Measurements from ENCODE around the gene NRG2.

DNA sequence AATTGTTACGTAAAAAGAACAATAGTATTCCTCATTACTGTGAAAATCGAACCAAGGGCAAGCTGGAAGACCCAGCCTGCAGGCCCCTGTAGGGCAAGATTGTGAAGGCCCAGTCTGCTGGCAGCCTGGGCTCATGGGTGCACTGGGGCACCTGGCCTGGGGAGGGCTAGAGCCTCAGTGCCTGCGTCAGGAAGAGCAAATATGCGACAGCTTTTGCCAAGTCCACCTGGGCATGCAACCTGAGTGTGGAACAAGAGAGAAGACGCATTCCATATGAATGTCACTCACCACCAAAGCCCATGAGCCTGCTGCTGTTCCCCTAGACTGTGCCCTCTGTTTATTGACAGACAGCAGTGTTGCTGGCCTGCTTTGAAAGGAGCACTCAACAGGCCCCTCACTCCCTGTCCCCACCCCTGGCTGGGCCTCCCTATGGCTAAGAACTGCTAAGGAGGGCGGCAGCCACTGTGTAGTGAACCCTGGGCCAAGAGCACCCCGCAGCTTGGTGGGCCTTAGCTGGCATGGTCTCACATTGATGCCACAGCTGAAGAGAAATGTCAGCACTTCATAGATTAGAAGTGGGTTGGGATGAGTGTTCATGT, 219.2 kb downstream of the NRG2 start:
- TF ChIP-seq CTCF (IDR thresholded peaks at IDR 0.05) (no peak), POLR2A (IDR thresholded peaks at IDR 0.05) (no peak), EP300 (IDR thresholded peaks at IDR 0.05) (no peak)
